GM12872 (cell line): ENCODE results near the gene RASL10B.

Source experiments
- TF ChIP-seq, protein P1 (sequence below): IDR thresholded peaks from 3 replicates; pipeline ENCODE4 v1.5.1; 2011; ENCODE audit warnings: low read depth, mild to moderate bottlenecking, low read length, moderate library complexity; ENCODE audit not compliant: insufficient read depth

The RASL10B gene

GRCh38 chr17:35773129-35773528 is 41.7 kb downstream of the RASL10B start:
- TF ChIP-seq, protein P1, sequence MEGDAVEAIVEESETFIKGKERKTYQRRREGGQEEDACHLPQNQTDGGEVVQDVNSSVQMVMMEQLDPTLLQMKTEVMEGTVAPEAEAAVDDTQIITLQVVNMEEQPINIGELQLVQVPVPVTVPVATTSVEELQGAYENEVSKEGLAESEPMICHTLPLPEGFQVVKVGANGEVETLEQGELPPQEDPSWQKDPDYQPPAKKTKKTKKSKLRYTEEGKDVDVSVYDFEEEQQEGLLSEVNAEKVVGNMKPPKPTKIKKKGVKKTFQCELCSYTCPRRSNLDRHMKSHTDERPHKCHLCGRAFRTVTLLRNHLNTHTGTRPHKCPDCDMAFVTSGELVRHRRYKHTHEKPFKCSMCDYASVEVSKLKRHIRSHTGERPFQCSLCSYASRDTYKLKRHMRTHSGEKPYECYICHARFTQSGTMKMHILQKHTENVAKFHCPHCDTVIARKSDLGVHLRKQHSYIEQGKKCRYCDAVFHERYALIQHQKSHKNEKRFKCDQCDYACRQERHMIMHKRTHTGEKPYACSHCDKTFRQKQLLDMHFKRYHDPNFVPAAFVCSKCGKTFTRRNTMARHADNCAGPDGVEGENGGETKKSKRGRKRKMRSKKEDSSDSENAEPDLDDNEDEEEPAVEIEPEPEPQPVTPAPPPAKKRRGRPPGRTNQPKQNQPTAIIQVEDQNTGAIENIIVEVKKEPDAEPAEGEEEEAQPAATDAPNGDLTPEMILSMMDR: no peak

- TF ChIP-seq, protein P1: no peak
These were observed 42.4 kb downstream of the RASL10B start for GRCh38 chr17:35773679-35774425.

GRCh38 chr17:35774499-35774898 is 43.1 kb downstream of the RASL10B start:
- TF ChIP-seq, protein P1: no peak

GRCh38 chr17:35775039-35775438 is 43.6 kb downstream of the RASL10B start:
- TF ChIP-seq, protein P1: no peak

DNA sequence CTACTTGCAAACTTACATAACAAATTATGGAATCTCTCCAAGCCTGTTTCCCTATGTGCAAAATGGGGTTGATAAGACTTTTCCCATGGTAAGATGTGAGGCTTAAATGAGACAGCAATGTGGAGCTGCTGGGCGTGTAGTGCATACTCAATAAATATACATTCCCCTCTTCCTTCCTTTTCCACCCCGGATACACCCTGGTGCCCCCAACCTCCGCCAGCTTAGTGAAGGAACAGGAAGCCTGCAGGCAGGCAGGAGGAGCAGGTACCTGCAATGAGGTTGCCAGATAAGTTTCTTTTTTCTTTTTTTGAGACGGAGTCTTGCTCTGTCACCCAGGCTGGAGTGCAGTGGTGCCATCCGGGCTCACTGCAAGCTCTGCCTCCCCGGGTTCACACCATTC is 44.1 kb downstream of the RASL10B start:
- TF ChIP-seq, protein P1: no peak

DNA sequence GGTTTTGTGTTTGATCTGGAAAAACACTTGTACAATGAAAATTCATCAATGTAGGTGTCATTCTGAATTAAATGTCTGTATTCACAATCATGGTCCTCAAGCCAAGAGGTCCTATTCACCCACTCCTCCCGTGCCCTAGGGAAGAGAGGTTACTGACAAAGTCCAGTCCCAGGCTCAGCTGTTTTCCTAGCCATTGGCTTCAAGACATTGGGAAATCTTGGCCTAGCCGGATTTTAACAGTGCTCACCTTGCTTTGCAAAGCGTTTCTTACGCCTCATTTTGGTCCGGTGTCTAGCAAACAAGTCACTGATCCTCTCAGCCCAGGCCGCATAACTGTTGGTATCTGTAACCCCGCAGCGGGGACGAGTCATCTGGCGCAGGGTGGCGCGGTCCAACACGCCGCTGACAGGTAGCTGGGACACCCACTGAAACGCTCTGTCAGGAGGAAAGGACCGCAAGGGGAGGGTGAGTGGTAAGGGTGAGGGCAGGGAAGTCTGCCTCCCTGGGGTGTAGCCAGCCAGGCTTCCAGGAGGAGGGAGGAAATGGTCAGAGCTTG is 47.3 kb downstream of the RASL10B start:
- TF ChIP-seq, protein P1: no peak

- TF ChIP-seq, protein P1: no peak
These were observed 49.5 kb downstream of the RASL10B start for GRCh38 chr17:35780950-35781349.
